GM08714 (cell line): ENCODE data around the gene BACH2.
"Not testable (repeated sequence)": the region's sequence is repeated elsewhere in the genome, so short reads cannot be mapped to it uniquely, and the experiment has no call there.

Experiments used
- H3K4me3 ChIP-seq: fragments of 200-500 bp; sonication (Bioruptor generic); 2 replicates; pipeline ENCODE4 v1.5.1; 2014; ENCODE audit warnings: mild to moderate bottlenecking, low read length, inconsistent platforms
- ZNF274 ChIP-seq: IDR thresholded peaks from 2 replicates; pipeline ENCODE4 v1.6.1; 2012; ENCODE audit warnings: mild to moderate bottlenecking, low read depth, low read length

Gene BACH2

DNA sequence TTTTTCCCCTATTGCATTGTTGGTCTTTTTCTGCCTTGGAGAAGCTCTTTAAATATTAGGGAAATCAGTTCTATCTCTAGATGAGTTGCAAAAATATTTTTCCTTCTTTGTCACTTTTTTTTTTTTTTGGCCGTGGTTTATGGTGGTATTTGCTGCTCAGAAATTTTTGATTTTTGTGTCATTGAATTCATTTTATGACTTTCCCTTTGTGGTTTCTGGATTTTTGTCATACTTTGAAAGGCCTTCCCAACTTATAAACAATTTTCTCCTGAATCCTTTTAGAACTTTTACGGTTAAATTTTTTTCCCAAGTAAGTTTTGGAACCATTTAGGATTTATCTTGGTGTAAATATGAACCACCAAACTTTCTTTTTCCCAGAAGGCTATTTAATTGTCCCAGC, 256.7 kb downstream of the BACH2 start:
- no peak overlapping the region for H3K4me3 ChIP-seq
- TF ChIP-seq ZNF274 = no peak

DNA sequence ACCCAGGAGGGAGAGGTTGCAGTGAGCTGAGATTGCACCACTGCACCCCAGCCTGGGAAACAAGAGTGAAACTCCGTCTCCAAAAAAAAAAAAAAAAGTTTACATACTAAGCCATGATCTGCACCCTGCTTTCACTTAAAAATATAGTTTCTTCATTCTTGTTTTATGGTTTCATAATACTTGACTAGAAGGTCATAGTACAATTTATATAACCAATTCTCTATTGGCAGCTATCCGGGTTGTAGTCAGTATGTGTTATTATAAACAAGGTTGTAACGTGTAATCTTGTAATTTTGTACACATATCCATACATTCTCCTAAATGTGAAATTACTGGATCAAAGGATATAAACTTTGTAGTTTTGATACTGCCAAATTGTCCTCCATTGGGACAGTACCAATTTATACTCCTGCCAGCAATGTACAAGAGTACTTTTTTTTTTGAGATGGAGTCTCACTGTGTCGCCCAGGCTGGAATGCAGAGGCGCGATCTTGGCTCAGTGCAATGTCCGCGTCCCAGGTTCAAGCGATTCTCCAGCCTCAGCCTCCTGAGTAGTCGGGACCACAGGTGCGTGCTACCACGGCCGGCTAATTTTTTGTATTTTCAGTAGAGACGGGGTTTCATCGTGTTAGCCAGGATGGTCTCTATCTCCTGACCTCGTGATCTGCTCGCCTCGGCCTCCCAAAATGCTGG, 257.5 kb downstream of the BACH2 start:
- TF ChIP-seq ZNF274 = no peak
- no peak overlapping the region for H3K4me3 ChIP-seq

DNA sequence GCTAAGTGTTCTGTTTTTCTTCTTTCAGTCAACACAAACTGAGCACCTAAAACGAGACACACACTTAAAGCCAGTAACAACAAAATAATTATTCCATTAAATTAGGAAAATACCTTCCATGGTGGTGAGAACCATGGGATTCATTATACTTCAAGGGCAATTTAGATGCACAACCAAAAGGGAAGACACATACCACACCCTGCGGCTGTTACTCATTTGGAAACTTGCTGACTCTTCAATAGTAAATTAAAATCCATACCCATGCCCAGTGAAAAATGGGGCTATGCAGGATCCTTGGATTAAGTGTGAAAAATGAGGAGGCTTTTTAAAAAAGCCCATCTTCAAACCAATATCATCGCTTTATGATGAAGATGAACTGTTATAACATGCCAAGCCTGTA, 259.7 kb downstream of the BACH2 start:
- H3K4me3 ChIP-seq = no peak overlapping the region
- TF ChIP-seq ZNF274 = no peak

- no peak for TF ChIP-seq ZNF274
- H3K4me3 ChIP-seq = no peak overlapping the region
Observed at GRCh38 chr6:90035047-90035723, 261.5 kb downstream of the BACH2 start.

- no peak overlapping the region for H3K4me3 ChIP-seq
Observed at GRCh38 chr6:90033746-90034271, 262.8 kb downstream of the BACH2 start.

GRCh38 chr6:90032489-90033212, 264.0 kb downstream of the BACH2 start:
- not testable (repeated sequence) for H3K4me3 ChIP-seq

More at GRCh38 chr6:90033746-90034271, 262.8 kb downstream of the BACH2 start:
- TF ChIP-seq ZNF274 = no peak

DNA sequence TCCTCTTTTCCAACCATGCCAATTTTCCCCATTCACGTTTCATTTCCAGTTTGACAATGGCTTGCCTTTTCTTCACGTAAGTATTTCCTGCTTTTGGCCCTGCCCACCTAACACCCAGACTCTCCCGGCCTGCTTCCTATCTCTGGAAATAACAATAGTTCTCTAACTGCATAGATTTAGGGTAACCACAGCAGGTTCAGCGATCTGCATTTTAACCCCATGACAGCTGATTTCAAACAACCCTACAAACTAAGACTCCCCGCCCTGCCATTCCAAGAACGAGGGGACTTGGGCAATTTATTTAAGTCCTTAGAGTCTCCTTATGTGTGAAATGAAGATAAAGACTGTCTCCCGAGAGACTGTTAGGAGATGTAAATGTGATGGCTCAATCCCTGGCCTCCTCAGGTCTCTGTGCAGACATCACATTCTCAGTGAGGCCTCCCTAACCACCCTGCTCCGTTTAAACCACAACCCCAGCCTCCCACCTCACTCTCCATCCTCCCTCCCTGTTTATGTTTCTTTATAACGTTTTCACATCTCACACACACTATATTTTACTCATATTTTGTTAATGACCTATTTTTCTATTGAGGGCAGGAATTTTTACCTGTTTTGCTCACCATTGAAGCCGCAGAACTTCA, 267.5 kb downstream of the BACH2 start:
- TF ChIP-seq ZNF274 = no peak
- H3K4me3 ChIP-seq = no peak overlapping the region

- no peak for TF ChIP-seq ZNF274
- H3K4me3 ChIP-seq = no peak overlapping the region
Observed at GRCh38 chr6:90028066-90028778, 268.4 kb downstream of the BACH2 start.

- TF ChIP-seq ZNF274 = no peak
- H3K4me3 ChIP-seq = no peak overlapping the region
Observed at GRCh38 chr6:90026216-90026615, 270.4 kb downstream of the BACH2 start.

DNA sequence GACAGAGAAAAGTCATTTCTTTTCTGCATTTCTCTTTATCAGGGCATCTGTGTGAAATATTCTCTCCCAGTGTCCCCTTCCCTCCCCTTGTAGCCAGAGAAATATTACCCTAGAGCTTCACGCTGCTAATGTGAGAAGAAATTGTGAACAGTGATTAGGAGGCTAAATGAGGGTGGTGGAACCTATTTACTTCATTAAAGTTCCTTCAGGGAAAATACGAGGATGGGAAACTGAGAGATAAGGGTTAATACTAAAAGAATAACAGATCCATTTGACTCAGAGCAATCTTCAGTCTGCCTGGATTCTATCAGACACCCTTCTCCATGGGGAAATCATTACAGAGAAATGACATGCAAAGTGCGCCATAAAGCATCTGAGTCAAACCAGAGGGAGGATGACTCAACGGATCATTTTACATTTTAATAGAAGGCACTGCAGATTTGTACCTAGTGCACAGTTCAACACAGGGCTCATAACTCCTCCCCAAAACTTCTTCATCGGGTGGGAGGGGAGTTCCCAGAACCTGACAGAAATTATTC, 271.1 kb downstream of the BACH2 start:
- no peak overlapping the region for H3K4me3 ChIP-seq
- TF ChIP-seq ZNF274 = no peak

DNA sequence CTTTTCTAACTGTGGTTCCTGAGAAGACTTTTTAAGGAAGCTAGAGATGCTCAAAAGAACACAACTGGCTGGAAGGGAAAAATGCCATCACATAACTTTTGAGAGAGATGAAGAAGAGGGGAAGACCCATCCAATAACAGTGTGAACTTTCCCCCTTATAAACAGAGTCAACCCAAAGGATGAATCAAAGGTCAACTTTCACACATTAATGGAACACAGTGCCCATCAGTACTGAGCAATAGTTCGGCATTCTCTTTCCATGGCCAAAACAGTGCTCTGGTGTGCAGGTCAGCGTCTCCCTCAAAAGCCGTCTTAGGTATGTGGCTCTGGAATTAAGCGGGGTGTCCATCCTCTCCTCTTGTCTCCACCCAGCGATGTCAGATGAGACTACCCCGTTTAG, 272.0 kb downstream of the BACH2 start:
- H3K4me3 ChIP-seq = no peak overlapping the region
- TF ChIP-seq ZNF274 = no peak

- TF ChIP-seq ZNF274 = no peak
- no peak overlapping the region for H3K4me3 ChIP-seq
Observed at GRCh38 chr6:90021711-90022110, 274.9 kb downstream of the BACH2 start.

DNA sequence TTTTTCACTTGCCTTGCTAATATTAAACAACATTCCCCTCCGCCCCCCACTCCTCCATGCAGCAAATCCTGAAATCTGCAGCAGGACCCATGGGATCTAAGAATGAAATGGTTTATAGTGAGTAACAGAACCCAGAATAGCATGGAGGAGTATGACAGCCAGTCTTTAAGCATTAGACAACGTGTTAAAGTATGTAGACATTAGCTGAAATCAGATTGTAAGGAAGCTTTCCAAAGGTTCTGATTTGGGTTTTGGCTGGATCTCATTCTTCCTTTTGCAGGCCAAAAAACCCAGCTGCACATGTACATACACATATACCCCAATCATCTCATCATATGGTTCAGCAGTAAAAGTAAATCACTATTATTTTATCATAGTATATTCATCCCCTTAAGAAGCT, 275.9 kb downstream of the BACH2 start:
- no peak overlapping the region for H3K4me3 ChIP-seq
- TF ChIP-seq ZNF274 = no peak
